HEK293 (cell line): ENCODE data around the gene ORAI2.

Experiments
- CTCF ChIA-PET: fragments of 350-600 bp; formaldehyde crosslinking; extraction: SDS; loops from one replicate; lab custom pipeline; 2021; ENCODE audit warnings: antibody characterized with exemption; lab: Yijun Ruan, JAX
- POLR2A ChIA-PET: fragments of 300-600 bp; formaldehyde crosslinking; extraction: SDS; loops from one replicate; lab custom pipeline; 2020; ENCODE audit warnings: antibody characterized with exemption, inconsistent platforms; lab: Yijun Ruan, JAX
- H3K27ac ChIP-seq: fragments of 200-500 bp; sonication (Bioruptor generic); 2 replicates; pipeline ENCODE4 v1.5.1; 2014; ENCODE audit warnings: low read depth, low read length, control low read depth, inconsistent platforms; ENCODE audit errors: extremely low read depth
- H3K36me3 ChIP-seq, 2 experiments: fragments of 200-500 bp in 1 of 2; sonication (Bioruptor generic) in 1 of 2; 1 replicate in 1 of 2; 2 replicates in 1 of 2; pipeline ENCODE4 v1.5.1; 2014 to 2017; ENCODE audit warnings: inconsistent platforms in 2 of 2, low read length in 2 of 2; ENCODE audit not compliant: control insufficient read depth in 2 of 2, insufficient read depth in 1 of 2
- H3K4me1 ChIP-seq: fragments of 200-500 bp; sonication (Bioruptor generic); 2 replicates; pipeline ENCODE4 v1.5.1; 2014; ENCODE audit warnings: mild to moderate bottlenecking, low read length, inconsistent platforms; ENCODE audit not compliant: control insufficient read depth, insufficient read depth
- H3K4me3 ChIP-seq: 2 replicates; pipeline ENCODE4 v1.5.1; 2011; ENCODE audit warnings: low read depth, mild to moderate bottlenecking, control low read depth, low read length, moderate library complexity
- H3K9me3 ChIP-seq: fragments of 200-500 bp; sonication (Bioruptor generic); 2 replicates; pipeline ENCODE4 v1.5.1; 2014; ENCODE audit warnings: low read depth, low read length, inconsistent platforms; ENCODE audit not compliant: control insufficient read depth, insufficient read depth
- BCL11A ChIP-seq: fragments of 450-650 bp; formaldehyde crosslinking; IDR thresholded peaks from 2 replicates; pipeline ENCODE4 v1.5.1; 2016; ENCODE audit warnings: low read depth, missing biosample characterization, missing genetic modification characterization
- GLIS1 ChIP-seq: fragments of 450-650 bp; formaldehyde crosslinking; IDR thresholded peaks from 2 replicates; pipeline ENCODE4 v1.5.1; 2016; ENCODE audit warnings: missing biosample characterization, missing genetic modification characterization
- KLF1 ChIP-seq: fragments of 450-650 bp; formaldehyde crosslinking; IDR thresholded peaks from 2 replicates; pipeline ENCODE4 v1.5.1; 2016; ENCODE audit warnings: missing biosample characterization, missing genetic modification characterization
- KLF10 ChIP-seq: fragments of 450-650 bp; IDR thresholded peaks from 2 replicates; pipeline ENCODE4 v1.5.1; 2018; ENCODE audit warnings: missing biosample characterization, mild to moderate bottlenecking, missing genetic modification characterization
- SCRT1 ChIP-seq: fragments of 450-650 bp; formaldehyde crosslinking; IDR thresholded peaks from 2 replicates; pipeline ENCODE4 v1.5.1; 2016; ENCODE audit warnings: missing biosample characterization, missing genetic modification characterization, borderline replicate concordance
- TCF7L2 ChIP-seq: IDR thresholded peaks from 2 replicates; pipeline ENCODE4 v1.6.1; 2011; ENCODE audit warnings: low read depth, mild to moderate bottlenecking, inconsistent platforms, low read length, moderate library complexity, borderline replicate concordance
- ZBTB20 ChIP-seq: fragments of 450-650 bp; formaldehyde crosslinking; IDR thresholded peaks from 2 replicates; pipeline ENCODE4 v1.5.1; 2016; ENCODE audit warnings: missing biosample characterization, missing genetic modification characterization
- ZFP41 ChIP-seq: fragments of 450-650 bp; formaldehyde crosslinking; IDR thresholded peaks from 2 replicates; pipeline ENCODE4 v1.5.1; 2016; ENCODE audit warnings: missing biosample characterization, missing genetic modification characterization, borderline replicate concordance
- ZFP69B ChIP-seq: fragments of 450-650 bp; formaldehyde crosslinking; IDR thresholded peaks from 2 replicates; pipeline ENCODE4 v1.5.1; 2016; ENCODE audit warnings: missing biosample characterization, missing genetic modification characterization
- ZIC2 ChIP-seq: fragments of 450-650 bp; formaldehyde crosslinking; IDR thresholded peaks from 2 replicates; pipeline ENCODE4 v1.5.1; 2016; ENCODE audit warnings: missing biosample characterization, missing genetic modification characterization
- ZNF140 ChIP-seq: fragments of 450-650 bp; formaldehyde crosslinking; IDR thresholded peaks from 2 replicates; pipeline ENCODE4 v1.5.1; 2016; ENCODE audit warnings: missing biosample characterization, missing genetic modification characterization
- ZNF223 ChIP-seq: fragments of 450-650 bp; formaldehyde crosslinking; IDR thresholded peaks from 2 replicates; pipeline ENCODE4 v1.5.1; 2016; ENCODE audit warnings: missing biosample characterization, missing genetic modification characterization
- ZNF239 ChIP-seq: fragments of 450-650 bp; formaldehyde crosslinking; IDR thresholded peaks from 2 replicates; pipeline ENCODE4 v1.5.1; 2016; ENCODE audit warnings: missing biosample characterization, missing genetic modification characterization
- ZNF366 ChIP-seq: fragments of 450-650 bp; formaldehyde crosslinking; conservative IDR thresholded peaks from 2 replicates; pipeline ENCODE4 v1.5.1; 2016; ENCODE audit warnings: missing biosample characterization, missing genetic modification characterization
- ZNF391 ChIP-seq: fragments of 450-650 bp; formaldehyde crosslinking; IDR thresholded peaks from 2 replicates; pipeline ENCODE4 v1.5.1; 2016; ENCODE audit warnings: low read depth, missing biosample characterization, missing genetic modification characterization, borderline replicate concordance
- ZNF530 ChIP-seq: fragments of 450-650 bp; formaldehyde crosslinking; IDR thresholded peaks from 2 replicates; pipeline ENCODE4 v1.5.1; 2016; ENCODE audit warnings: low read depth, missing biosample characterization, missing genetic modification characterization
- ZNF707 ChIP-seq: fragments of 450-650 bp; formaldehyde crosslinking; IDR thresholded peaks from 2 replicates; pipeline ENCODE4 v1.5.1; 2016; ENCODE audit warnings: missing biosample characterization, missing genetic modification characterization
- ZNF747 ChIP-seq: fragments of 450-650 bp; formaldehyde crosslinking; IDR thresholded peaks from 2 replicates; pipeline ENCODE4 v1.5.1; 2016; ENCODE audit warnings: missing biosample characterization, missing genetic modification characterization
- ZNF768 ChIP-seq: fragments of 450-650 bp; formaldehyde crosslinking; IDR thresholded peaks from 2 replicates; pipeline ENCODE4 v1.5.1; 2018; ENCODE audit warnings: missing biosample characterization, mild to moderate bottlenecking, missing genetic modification characterization
- ZSCAN16 ChIP-seq: fragments of 450-650 bp; formaldehyde crosslinking; IDR thresholded peaks from 2 replicates; pipeline ENCODE4 v1.5.1; 2016; ENCODE audit warnings: missing biosample characterization, missing genetic modification characterization
- TF ChIP-seq, protein P1 (sequence below): fragments of 450-650 bp; formaldehyde crosslinking; IDR thresholded peaks from 2 replicates; pipeline ENCODE4 v1.5.1; 2017; ENCODE audit warnings: missing biosample characterization, missing genetic modification characterization
- TF ChIP-seq, protein P2 (sequence below): fragments of 450-650 bp; formaldehyde crosslinking; IDR thresholded peaks from 2 replicates; pipeline ENCODE4 v1.5.1; 2016; ENCODE audit warnings: missing biosample characterization, missing genetic modification characterization

ORAI2 gene

DNA sequence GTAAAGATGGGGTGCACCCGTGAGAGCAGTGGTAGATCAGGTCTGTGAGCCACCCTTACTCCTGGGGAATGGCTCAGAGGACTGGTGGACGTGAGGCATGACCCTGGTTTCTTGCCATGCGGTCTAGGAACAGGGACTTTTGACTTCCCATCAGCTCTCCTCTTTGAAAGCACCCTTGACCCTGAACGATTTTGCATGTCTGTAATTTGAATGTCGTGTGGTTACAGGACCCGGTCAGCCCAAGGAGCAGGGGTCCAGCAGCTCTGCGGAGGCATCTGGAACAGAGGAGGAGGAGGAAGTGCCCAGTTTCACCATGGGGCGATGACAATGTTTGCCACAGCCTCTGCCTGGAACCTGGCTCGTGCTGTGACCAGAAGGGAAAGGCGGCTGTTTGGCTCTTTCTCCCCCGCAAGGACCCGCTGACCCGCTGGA, 8.6 kb upstream of the ORAI2 start:
- no peaks in the 10 kb centered on the region for H3K9me3 ChIP-seq
- H3K36me3 ChIP-seq = peaks cover 11 to 56% of the 10 kb centered on the region in 2 experiments; a peak in 2 of 3 replicates
- no peak for TF ChIP-seq ZSCAN16 (tag by site-specific recombination)
- no peak for TF ChIP-seq ZNF239 (tag by site-specific recombination)
- TF ChIP-seq TCF7L2 = no peak
- TF ChIP-seq ZNF768 (tag by site-specific recombination) = no peak
- TF ChIP-seq ZNF530 (tag by site-specific recombination) = no peak
- no peak for TF ChIP-seq SCRT1 (tag by site-specific recombination)
- TF ChIP-seq, protein P1, sequence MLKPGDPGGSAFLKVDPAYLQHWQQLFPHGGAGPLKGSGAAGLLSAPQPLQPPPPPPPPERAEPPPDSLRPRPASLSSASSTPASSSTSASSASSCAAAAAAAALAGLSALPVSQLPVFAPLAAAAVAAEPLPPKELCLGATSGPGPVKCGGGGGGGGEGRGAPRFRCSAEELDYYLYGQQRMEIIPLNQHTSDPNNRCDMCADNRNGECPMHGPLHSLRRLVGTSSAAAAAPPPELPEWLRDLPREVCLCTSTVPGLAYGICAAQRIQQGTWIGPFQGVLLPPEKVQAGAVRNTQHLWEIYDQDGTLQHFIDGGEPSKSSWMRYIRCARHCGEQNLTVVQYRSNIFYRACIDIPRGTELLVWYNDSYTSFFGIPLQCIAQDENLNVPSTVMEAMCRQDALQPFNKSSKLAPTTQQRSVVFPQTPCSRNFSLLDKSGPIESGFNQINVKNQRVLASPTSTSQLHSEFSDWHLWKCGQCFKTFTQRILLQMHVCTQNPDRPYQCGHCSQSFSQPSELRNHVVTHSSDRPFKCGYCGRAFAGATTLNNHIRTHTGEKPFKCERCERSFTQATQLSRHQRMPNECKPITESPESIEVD (tag by site-specific recombination) = no peak
- TF ChIP-seq ZNF391 (tag by site-specific recombination) = no peak
- TF ChIP-seq ZFP69B = no peak
- TF ChIP-seq ZBTB20 (tag by site-specific recombination) = no peak
- no peak for TF ChIP-seq KLF1 (tag by site-specific recombination)
- TF ChIP-seq ZNF747 (tag by site-specific recombination) = no peak
- TF ChIP-seq KLF10 (tag by site-specific recombination) = no peak
- no peaks in the 10 kb centered on the region for H3K4me1 ChIP-seq
- CTCF ChIA-PET = interaction anchor here (0.5 kb wide), 1 partner anchor 14 kb away, joined by 3 read pairs; no protein-coding TSS in a partner anchor
- H3K4me3 ChIP-seq = no peak overlapping the region
- H3K27ac ChIP-seq = no peak overlapping the region
- POLR2A ChIA-PET = interaction anchor here (1.0 kb wide), 1 partner anchor 10 kb away, joined by 3 read pairs; no protein-coding TSS in a partner anchor

DNA sequence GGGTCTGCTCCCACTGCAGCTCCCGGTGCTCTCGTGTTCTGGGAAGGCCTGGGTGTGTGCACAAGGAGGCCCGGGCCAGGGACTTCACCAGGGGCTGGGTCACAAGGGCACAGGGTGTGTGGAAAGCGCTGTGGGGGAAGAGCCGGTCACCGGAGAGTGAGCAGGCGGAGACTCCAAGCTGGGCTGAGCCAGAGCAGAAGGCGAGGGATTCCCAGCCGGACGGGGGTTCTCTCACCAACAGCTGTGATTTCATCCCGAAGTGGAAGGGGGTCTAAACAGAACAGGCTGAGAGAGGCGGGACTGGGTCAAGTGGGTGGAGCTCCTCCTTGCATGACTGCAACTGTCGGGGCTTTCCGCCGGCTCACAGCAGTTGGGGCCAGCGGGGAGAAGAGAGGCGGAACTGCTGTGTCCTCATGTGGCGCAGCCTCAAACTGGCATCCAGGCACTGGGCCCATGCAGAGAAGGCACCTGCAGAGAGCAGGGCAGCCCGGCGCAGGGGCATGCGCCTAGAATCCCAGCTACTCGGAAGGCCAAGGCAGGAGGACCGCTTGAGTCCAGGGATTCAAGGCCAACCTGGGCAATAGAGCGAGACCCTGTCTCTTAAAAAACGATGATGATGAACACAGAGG, 7.6 kb upstream of the ORAI2 start:
- no peak overlapping the region for H3K27ac ChIP-seq
- TF ChIP-seq, protein P2, sequence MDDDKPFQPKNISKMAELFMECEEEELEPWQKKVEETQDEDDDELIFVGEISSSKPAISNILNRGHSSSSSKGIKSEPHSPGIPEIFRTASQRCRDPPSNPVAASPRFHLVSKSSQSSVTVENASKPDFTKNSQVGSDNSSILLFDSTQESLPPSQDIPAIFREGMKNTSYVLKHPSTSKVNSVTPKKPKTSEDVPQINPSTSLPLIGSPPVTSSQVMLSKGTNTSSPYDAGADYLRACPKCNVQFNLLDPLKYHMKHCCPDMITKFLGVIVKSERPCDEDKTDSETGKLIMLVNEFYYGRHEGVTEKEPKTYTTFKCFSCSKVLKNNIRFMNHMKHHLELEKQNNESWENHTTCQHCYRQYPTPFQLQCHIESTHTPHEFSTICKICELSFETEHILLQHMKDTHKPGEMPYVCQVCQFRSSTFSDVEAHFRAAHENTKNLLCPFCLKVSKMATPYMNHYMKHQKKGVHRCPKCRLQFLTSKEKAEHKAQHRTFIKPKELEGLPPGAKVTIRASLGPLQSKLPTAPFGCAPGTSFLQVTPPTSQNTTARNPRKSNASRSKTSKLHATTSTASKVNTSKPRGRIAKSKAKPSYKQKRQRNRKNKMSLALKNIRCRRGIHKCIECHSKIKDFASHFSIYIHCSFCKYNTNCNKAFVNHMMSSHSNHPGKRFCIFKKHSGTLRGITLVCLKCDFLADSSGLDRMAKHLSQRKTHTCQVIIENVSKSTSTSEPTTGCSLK (tag by site-specific recombination) = no peak
- TF ChIP-seq ZIC2 (tag by site-specific recombination) = peak; percentile 35; the same call in 1 of the 2 replicates
- no peak overlapping the region for H3K4me3 ChIP-seq
- CTCF ChIA-PET = interaction anchor here (0.5 to 0.6 kb wide), 3 partner anchors 15 to 1331 kb away, joined by 3 read pairs; no protein-coding TSS in a partner anchor
- no peaks in the 10 kb centered on the region for H3K4me1 ChIP-seq
- no peaks in the 10 kb centered on the region for H3K9me3 ChIP-seq
- POLR2A ChIA-PET = no interaction called here
- peaks cover 11 to 46% of the 10 kb centered on the region in 2 experiments; a peak in 2 of 3 replicates for H3K36me3 ChIP-seq

DNA sequence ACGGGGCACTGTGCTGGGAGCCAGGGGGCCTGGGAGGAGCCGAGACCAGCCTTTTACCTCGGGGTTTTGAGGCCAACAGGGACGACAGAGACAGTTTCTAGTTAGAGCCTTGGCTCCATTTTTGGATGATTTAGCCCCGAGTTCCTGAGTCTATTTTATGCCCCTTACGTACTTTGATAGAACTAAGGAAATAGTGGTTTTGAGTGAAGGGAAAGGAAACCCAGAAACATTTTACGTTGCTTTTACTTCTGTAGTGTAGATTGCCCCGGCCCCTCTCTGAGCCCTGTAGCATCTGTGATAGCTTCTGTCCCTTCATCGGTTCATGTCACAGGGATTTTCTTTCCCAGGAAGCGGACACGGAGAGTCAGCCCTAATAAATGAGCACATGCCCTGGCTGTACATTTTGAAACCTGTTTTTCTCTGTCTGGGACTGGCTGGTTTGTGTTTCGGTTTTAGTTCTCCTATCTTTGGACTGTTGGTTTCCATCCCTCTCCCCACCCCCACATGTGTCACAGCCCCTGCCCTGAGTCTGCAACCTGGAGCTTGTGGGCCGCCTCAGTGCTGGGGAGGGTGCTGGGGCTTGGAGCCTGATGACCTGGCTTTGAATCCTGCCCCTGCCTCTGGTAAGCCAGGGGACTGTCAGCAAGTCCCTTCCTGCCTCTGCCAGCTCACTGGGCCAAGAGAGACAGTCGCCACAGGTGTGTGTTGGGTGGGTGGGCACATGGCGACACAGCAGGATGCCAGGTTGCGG, 6.9 kb upstream of the ORAI2 start:
- no peaks in the 10 kb centered on the region for H3K9me3 ChIP-seq
- TF ChIP-seq ZNF707 (tag by site-specific recombination) (no peak), BCL11A (tag by site-specific recombination) (no peak), GLIS1 (tag by site-specific recombination) (no peak), ZNF366 (no peak), ZFP41 (tag by site-specific recombination) (no peak), ZNF223 (tag by site-specific recombination) (no peak), ZNF140 (no peak)
- TF ChIP-seq, all 188 proteins: peak for 0
- no peak overlapping the region for H3K4me3 ChIP-seq
- H3K4me1 ChIP-seq = peaks cover 2% of the 10 kb centered on the region; the same call in 1 of the 2 replicates
- no peak overlapping the region for H3K27ac ChIP-seq
- H3K36me3 ChIP-seq = peaks cover 6 to 41% of the 10 kb centered on the region in 2 experiments; a peak in 2 of 3 replicates
- CTCF ChIA-PET = interaction anchor here (0.6 kb wide), 1 partner anchor 1332 kb away, joined by 3 read pairs; no protein-coding TSS in a partner anchor
- POLR2A ChIA-PET = no interaction called here
